PC-3 (cell line): ENCODE measurements around the gene OR2C1.

Experiments
- CTCF ChIP-seq: fragments of 300-600 bp; sonication (generic); conservative IDR thresholded peaks from 2 replicates; pipeline ENCODE4 v1.5.1; 2017; ENCODE audit warnings: antibody characterized with exemption, low read depth, mild to moderate bottlenecking, low read length
- EZH2 ChIP-seq: fragments of 300-600 bp; sonication (generic); IDR thresholded peaks from one replicate; pipeline ENCODE4 v1.6.1; 2017; ENCODE audit warnings: antibody characterized with exemption, mild to moderate bottlenecking, low read length; ENCODE audit not compliant: unreplicated experiment

DNA sequence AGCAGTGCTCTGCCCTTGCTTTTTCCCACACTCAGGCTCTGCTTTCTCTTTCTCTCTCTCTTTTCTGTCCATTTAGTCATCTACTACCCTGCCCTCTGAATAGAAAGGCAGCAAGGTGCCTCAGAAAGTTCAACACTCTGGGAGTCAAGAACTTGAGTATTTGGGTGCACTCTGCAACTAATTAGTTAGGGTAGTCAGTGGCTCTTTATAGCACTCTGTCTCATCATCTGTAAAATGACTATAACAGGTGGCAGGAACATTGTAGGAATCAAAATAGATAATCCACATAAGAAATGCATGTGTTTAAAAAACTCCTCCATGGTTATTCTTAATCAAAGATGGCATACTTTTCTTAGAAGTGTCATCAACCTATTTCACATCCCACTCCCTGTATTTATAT, 7.2 kb downstream of the OR2C1 start:
- TF ChIP-seq CTCF (no peak), EZH2 (no peak)
